ENCODE results near the gene STK24.

- TF ChIP-seq POLR2A (IDR thresholded peaks at IDR 0.05) = no peak
- TF ChIP-seq, protein P1, sequence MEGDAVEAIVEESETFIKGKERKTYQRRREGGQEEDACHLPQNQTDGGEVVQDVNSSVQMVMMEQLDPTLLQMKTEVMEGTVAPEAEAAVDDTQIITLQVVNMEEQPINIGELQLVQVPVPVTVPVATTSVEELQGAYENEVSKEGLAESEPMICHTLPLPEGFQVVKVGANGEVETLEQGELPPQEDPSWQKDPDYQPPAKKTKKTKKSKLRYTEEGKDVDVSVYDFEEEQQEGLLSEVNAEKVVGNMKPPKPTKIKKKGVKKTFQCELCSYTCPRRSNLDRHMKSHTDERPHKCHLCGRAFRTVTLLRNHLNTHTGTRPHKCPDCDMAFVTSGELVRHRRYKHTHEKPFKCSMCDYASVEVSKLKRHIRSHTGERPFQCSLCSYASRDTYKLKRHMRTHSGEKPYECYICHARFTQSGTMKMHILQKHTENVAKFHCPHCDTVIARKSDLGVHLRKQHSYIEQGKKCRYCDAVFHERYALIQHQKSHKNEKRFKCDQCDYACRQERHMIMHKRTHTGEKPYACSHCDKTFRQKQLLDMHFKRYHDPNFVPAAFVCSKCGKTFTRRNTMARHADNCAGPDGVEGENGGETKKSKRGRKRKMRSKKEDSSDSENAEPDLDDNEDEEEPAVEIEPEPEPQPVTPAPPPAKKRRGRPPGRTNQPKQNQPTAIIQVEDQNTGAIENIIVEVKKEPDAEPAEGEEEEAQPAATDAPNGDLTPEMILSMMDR (IDR thresholded peaks at IDR 0.05) = no peak
Measured at GRCh38 chr13:98532254-98532653, 44.7 kb downstream of the STK24 start.
